HCT116 (cell line): ENCODE measurements around the gene KLF6. TPM values are rescaled to one million over a fixed set of nuclear protein-coding genes. Genes with fewer than 3 reads are reported as not detected.

Source experiments
- ATAC-seq: fragments of 200-7000 bp; cut with Tn5 transposase; 2 replicates; pipeline ENCODE4 v1.9.1; 2020; ENCODE audit warnings: mild to moderate bottlenecking, moderate library complexity
- BruUV-seq: library from RNA; stranded (reverse); fragments of 400-500 nt; replicated peaks from 2 replicates; lab custom pipeline; 2021; lab: Mats Ljungman, UMichigan
- CTCF ChIA-PET: fragments of 300-600 bp; sonication (Branson Sonifier 250); formaldehyde crosslinking; loops from one replicate; lab custom pipeline; 2021; ENCODE audit warnings: antibody characterized with exemption; lab: Charles Lee
- POLR2A ChIA-PET: fragments of 300-600, 350-600 bp; sonication (Branson Sonifier 250); formaldehyde crosslinking; loops from one replicate; lab custom pipeline; 2021; ENCODE audit warnings: antibody characterized with exemption; lab: Charles Lee
- RAD21 ChIA-PET, 2 experiments: fragments of 300-600 bp; sonication (Branson Sonifier 250); formaldehyde crosslinking; loops; one replicate each; lab custom pipeline; 2023; ENCODE audit warnings: low total read pairs in 2 of 2; ENCODE audit not compliant: uncharacterized antibody in 2 of 2, unreplicated experiment in 2 of 2, low non-redundant PET in 1 of 2; lab: Charles Lee
- DNase-seq: peaks from one replicate; pipeline ENCODE4 v3.0.0-alpha.2; 2010; ENCODE audit warnings: low read depth, low spot score
- H2AFZ ChIP-seq: fragments of 200-600 bp; shearing (Covaris generic), sonication (generic); 2 replicates; pipeline ENCODE4 v1.6.1; 2017; ENCODE audit warnings: low read depth, mixed run types, mixed read lengths, antibody characterized with exemption, low read length; ENCODE audit not compliant: poor library complexity, severe bottlenecking
- H3K27ac ChIP-seq: 2 replicates; pipeline ENCODE4 v1.5.1; 2012; ENCODE audit warnings: low read depth, low read length
- H3K27me3 ChIP-seq: fragments of 200-600 bp; sonication (generic); 2 replicates; pipeline ENCODE4 v1.6.1; 2016; ENCODE audit warnings: mixed run types, low read length, mixed read lengths; ENCODE audit not compliant: insufficient read depth
- H3K36me3 ChIP-seq, 2 experiments: fragments of 200-500 bp in 1 of 2; fragments of 200-600 bp in 1 of 2; sonication (Bioruptor generic) in 1 of 2; sonication (generic) in 1 of 2; 2 replicates each; pipeline versions ENCODE4 v1.5.1 to v1.6.1; 2014 to 2016; ENCODE audit warnings: low read length in 2 of 2, inconsistent platforms in 1 of 2, mixed read lengths in 1 of 2, mixed run types in 1 of 2; ENCODE audit not compliant: insufficient read depth in 2 of 2, control insufficient read depth in 1 of 2
- H3K4me1 ChIP-seq, 2 experiments: fragments of 200-600 bp in 1 of 2; sonication (generic) in 1 of 2; 2 replicates each; pipeline versions ENCODE4 v1.5.1 to v1.6.1; 2012 to 2017; ENCODE audit warnings: low read length in 2 of 2, inconsistent platforms in 1 of 2, mild to moderate bottlenecking in 1 of 2, mixed read lengths in 1 of 2, mixed run types in 1 of 2, moderate library complexity in 1 of 2; ENCODE audit not compliant: insufficient read depth in 2 of 2, control insufficient read depth in 1 of 2
- H3K4me2 ChIP-seq: fragments of 200-600 bp; sonication (generic); 2 replicates; pipeline ENCODE4 v1.6.1; 2017; ENCODE audit warnings: mixed run types, low read length, mixed read lengths
- H3K4me3 ChIP-seq, 2 experiments: fragments of 200-600 bp in 1 of 2; sonication (generic) in 1 of 2; replicated peaks in 1 of 2; 2 replicates each; pipeline ENCODE4 v1.5.1; 2011 to 2016; ENCODE audit warnings: low read length in 2 of 2, control low read depth in 1 of 2, low read depth in 1 of 2, mild to moderate bottlenecking in 1 of 2, mixed read lengths in 1 of 2, mixed run types in 1 of 2
- H3K79me2 ChIP-seq: fragments of 200-600 bp; sonication (generic); 2 replicates; pipeline ENCODE4 v1.6.1; 2017; ENCODE audit warnings: mild to moderate bottlenecking, mixed run types, low read length, moderate library complexity, mixed read lengths; ENCODE audit not compliant: insufficient read depth
- H3K9ac ChIP-seq: fragments of 200-600 bp; sonication (generic); 2 replicates; pipeline ENCODE4 v1.6.1; 2016; ENCODE audit warnings: low read length, mixed read lengths
- H3K9me2 ChIP-seq: fragments of 200-600 bp; sonication (generic), shearing (Covaris generic); 2 replicates; pipeline ENCODE4 v1.6.1; 2017; ENCODE audit warnings: mixed run types, mild to moderate bottlenecking, moderate library complexity; ENCODE audit not compliant: insufficient read depth
- H3K9me3 ChIP-seq, 2 experiments: fragments of 200-500 bp in 1 of 2; fragments of 200-600 bp in 1 of 2; sonication (Bioruptor generic) in 1 of 2; sonication (generic) in 1 of 2; 2 replicates each; pipeline ENCODE4 v1.6.1; 2014 to 2017; ENCODE audit warnings: low read length in 2 of 2, mixed read lengths in 2 of 2, inconsistent platforms in 1 of 2, low read depth in 1 of 2, mild to moderate bottlenecking in 1 of 2, mixed run types in 1 of 2, moderate library complexity in 1 of 2; ENCODE audit not compliant: control insufficient read depth in 1 of 2, insufficient read depth in 1 of 2
- H4K20me1 ChIP-seq: fragments of 200-600 bp; sonication (generic), shearing (Covaris generic); 2 replicates; pipeline ENCODE4 v1.6.1; 2017; ENCODE audit warnings: mixed run types, mild to moderate bottlenecking, moderate library complexity; ENCODE audit not compliant: insufficient read depth
- CBX3 ChIP-seq: IDR thresholded peaks from 2 replicates; pipeline ENCODE4 v1.6.1; 2012; ENCODE audit warnings: low read depth
- CTCF ChIP-seq, 3 experiments: fragments of 200-600 bp in 1 of 3; sonication (generic) in 1 of 3; IDR thresholded peaks in 2 of 3; conservative IDR thresholded peaks in 1 of 3; 2 replicates each; pipeline ENCODE4 v1.5.1; 2012 to 2017; ENCODE audit warnings: low read depth in 2 of 3, low read length in 2 of 3, antibody characterized with exemption in 1 of 3, borderline replicate concordance in 1 of 3, control low read depth in 1 of 3, mild to moderate bottlenecking in 1 of 3, mixed read lengths in 1 of 3, mixed run types in 1 of 3, moderate library complexity in 1 of 3; ENCODE audit not compliant: insufficient read depth in 1 of 3
- FOSL1 ChIP-seq: IDR thresholded peaks from 2 replicates; pipeline ENCODE4 v1.6.1; 2012; ENCODE audit warnings: low read depth
- JUND ChIP-seq: IDR thresholded peaks from 2 replicates; pipeline ENCODE4 v1.6.1; 2012
- POLR2AphosphoS5 ChIP-seq: IDR thresholded peaks from 2 replicates; pipeline ENCODE4 v1.6.1; 2011; ENCODE audit warnings: mild to moderate bottlenecking, low read depth, low read length, moderate library complexity
- SIN3A ChIP-seq: IDR thresholded peaks from 2 replicates; pipeline ENCODE4 v1.6.1; 2012; ENCODE audit warnings: low read depth
- SP1 ChIP-seq: IDR thresholded peaks from 2 replicates; pipeline ENCODE4 v1.6.1; 2012; ENCODE audit warnings: low read depth
- intact Hi-C: fragments of 100-400 bp; cut with micrococcal nuclease; formaldehyde crosslinking; loops from 2 replicates; pipeline ENCODE4 v1.10.0; 2022
- total RNA-seq: library from RNA; stranded (reverse); gene quantifications from one replicate; pipeline ENCODE4 v1.2.1, GENCODE V29; 2021; ENCODE audit not compliant: unreplicated experiment

Gene KLF6
- total RNA-seq, 1 experiment from 2014 or later: 82.2 TPM

- Histone ChIP-seq H3K9me2 (no peaks in the 10 kb centered on the region), H3K4me1 (peaks cover 55 to 64% of the 10 kb centered on the region in 2 experiments), H3K9me3 (no peaks in the 10 kb centered on the region), H3K9ac (peak overlapping the region; percentile 47), H3K27ac (peak overlapping the region; percentile 56), H3K27me3 (no peaks in the 10 kb centered on the region)
- POLR2A ChIA-PET: interaction anchor here (0.9 to 3.6 kb wide), 6 partner anchors 9 to 76 kb away, joined by 3 to 29 read pairs (median 6); partner anchors contain the start of gene KLF6
- DNase-seq (peak; percentile 55), ATAC-seq (peak; percentile 68)
- 0 out of 2 replicates have a peak, but pooled peaks have one; percentile 32 for TF ChIP-seq SIN3A
- TF ChIP-seq FOSL1: 0 out of 2 replicates have a peak, but pooled peaks have one; percentile 2
- TF ChIP-seq CTCF (IDR thresholded peaks at IDR 0.05 in 2 of 3, conservative IDR thresholded peaks at IDR 0.05 in 1 of 3; ENCODE audit: borderline replicate concordance in 1 of 3, insufficient read depth in 1 of 3, low read depth in 2 of 3, low read length in 2 of 3): no peak
- 0 out of 2 replicates have a peak, but pooled peaks have one; percentile 48 for TF ChIP-seq CBX3
- peak; percentile 36; the same call in 1 of the 2 replicates for TF ChIP-seq JUND
- peak; percentile 63; the same call in 1 of the 2 replicates for TF ChIP-seq POLR2AphosphoS5
- no peak; the same call in none of the 2 replicates for TF ChIP-seq SP1
- TF ChIP-seq, all 23 proteins: peak for 5
- Histone ChIP-seq H2AFZ (no peak overlapping the region), H4K20me1 (peaks cover 17% of the 10 kb centered on the region; the same call in 1 of the 2 replicates), H3K36me3 (peaks cover 33% of the 10 kb centered on the region in 2 experiments), H3K4me2 (peak overlapping the region; percentile 59), H3K4me3 (no peak overlapping the region), H3K79me2 (peaks cover 37% of the 10 kb centered on the region)
- BruUV-seq: no TSS peak
- intact Hi-C loops: loop anchor here (5.0 kb wide), 1 partner anchor 539 kb away; no protein-coding TSS in a partner anchor
- CTCF ChIA-PET: interaction anchor here (0.6 to 1.5 kb wide), 5 partner anchors 9 to 578 kb away, joined by 3 to 4 read pairs (median 3); partner anchors contain the start of gene KLF6
- RAD21 ChIA-PET: no interaction called here
Measured at GRCh38 chr10:3775696-3776551, 9.1 kb downstream of the KLF6 start.
